Neural cell (in vitro differentiated cells): Measurements from ENCODE around the gene VWA3A. TPM values are rescaled to one million over a fixed set of nuclear protein-coding genes. Genes with fewer than 3 reads are reported as not detected.
"Not testable (repeated sequence)": the region's sequence is repeated elsewhere in the genome, so short reads cannot be mapped to it uniquely, and the experiment has no call there.

Source experiments
- H2AFZ ChIP-seq: fragments of 200-600, 300-800 bp; sonication (generic), shearing (Covaris generic); 2 replicates; pipeline ENCODE4 v1.6.0; 2014; ENCODE audit warnings: low read depth, mild to moderate bottlenecking, antibody characterized with exemption, low read length, moderate library complexity
- H3F3A ChIP-seq: fragments of 200-600 bp; shearing (Covaris generic); 2 replicates; pipeline ENCODE4 v1.6.1; 2016; ENCODE audit warnings: mild to moderate bottlenecking, moderate library complexity, mixed read lengths, antibody characterized with exemption, low read length; ENCODE audit not compliant: insufficient read depth, poor library complexity, severe bottlenecking
- H3K27ac ChIP-seq: fragments of 200-600, 300-800 bp; sonication (generic), shearing (Covaris generic); 2 replicates; pipeline ENCODE4 v1.5.1; 2014; ENCODE audit warnings: mild to moderate bottlenecking, low read length, moderate library complexity
- H3K27me3 ChIP-seq: fragments of 300-800, 200-600 bp; sonication (generic), shearing (Covaris generic); 2 replicates; pipeline ENCODE4 v1.6.0; 2014; ENCODE audit warnings: mild to moderate bottlenecking, low read depth, low read length, moderate library complexity; ENCODE audit not compliant: insufficient read depth
- H3K36me3 ChIP-seq: fragments of 300-800, 200-600 bp; sonication (generic), shearing (Covaris generic); 2 replicates; pipeline ENCODE4 v1.5.1; 2014; ENCODE audit warnings: mild to moderate bottlenecking, antibody characterized with exemption, low read length, moderate library complexity; ENCODE audit not compliant: insufficient read depth
- H3K4me2 ChIP-seq: fragments of 300-800, 200-600 bp; sonication (generic), shearing (Covaris generic); 2 replicates; pipeline ENCODE4 v1.6.0; 2014; ENCODE audit warnings: mild to moderate bottlenecking, low read length
- H3K4me3 ChIP-seq: fragments of 300-800, 200-600 bp; sonication (generic), shearing (Covaris generic); 2 replicates; pipeline ENCODE4 v1.5.1; 2014; ENCODE audit warnings: mild to moderate bottlenecking, low read length, moderate library complexity
- H3K79me2 ChIP-seq: fragments of 200-600 bp; shearing (Covaris generic); replicated peaks from 2 replicates; pipeline ENCODE4 v1.6.0; 2014; ENCODE audit warnings: mild to moderate bottlenecking, low read length, moderate library complexity; ENCODE audit not compliant: insufficient read depth
- H3K9ac ChIP-seq: fragments of 300-800, 200-600 bp; sonication (generic), shearing (Covaris generic); 2 replicates; pipeline ENCODE4 v1.6.1; 2016; ENCODE audit warnings: mild to moderate bottlenecking, low read length, mixed read lengths
- H3K9me2 ChIP-seq: fragments of 200-600 bp; shearing (Covaris generic); 2 replicates; pipeline ENCODE4 v1.6.1; 2016; ENCODE audit warnings: mild to moderate bottlenecking, low read length, mixed read lengths; ENCODE audit not compliant: insufficient read depth
- H3K9me3 ChIP-seq: fragments of 200-600, 300-800 bp; sonication (generic), shearing (Covaris generic); 2 replicates; pipeline ENCODE4 v1.6.1; 2016; ENCODE audit warnings: mild to moderate bottlenecking, mixed run types, low read length, moderate library complexity, mixed read lengths
- H4K20me1 ChIP-seq: fragments of 200-600 bp; shearing (Covaris generic); 2 replicates; pipeline ENCODE4 v1.6.1; 2016; ENCODE audit warnings: mild to moderate bottlenecking, mixed run types; ENCODE audit not compliant: insufficient read depth
- CTCF ChIP-seq: fragments of 450-650 bp; IDR thresholded peaks from 2 replicates; pipeline ENCODE4 v1.5.1; 2014; ENCODE audit warnings: antibody characterized with exemption, mild to moderate bottlenecking, moderate library complexity; ENCODE audit not compliant: poor library complexity, severe bottlenecking
- EP300 ChIP-seq: fragments of 450-650 bp; conservative IDR thresholded peaks from 2 replicates; pipeline ENCODE4 v1.6.1; 2014; ENCODE audit warnings: antibody characterized with exemption, mild to moderate bottlenecking, moderate library complexity; ENCODE audit not compliant: poor library complexity, severe bottlenecking
- EZH2 ChIP-seq: fragments of 200-600, 300-800 bp; shearing (Covaris generic), sonication (generic); IDR thresholded peaks from 2 replicates; pipeline ENCODE4 v1.6.1; 2014; ENCODE audit warnings: antibody characterized with exemption, low read length, borderline replicate concordance, mild to moderate bottlenecking; ENCODE audit not compliant: insufficient read depth, poor library complexity, severe bottlenecking
- MXI1 ChIP-seq: fragments of 450-650 bp; conservative IDR thresholded peaks from 2 replicates; pipeline ENCODE4 v1.6.1; 2014; ENCODE audit warnings: antibody characterized with exemption, mild to moderate bottlenecking; ENCODE audit not compliant: poor library complexity, severe bottlenecking
- POLR2AphosphoS5 ChIP-seq: IDR thresholded peaks from 2 replicates; pipeline ENCODE4 v1.6.1; 2012
- RAD21 ChIP-seq: fragments of 450-650 bp; conservative IDR thresholded peaks from 2 replicates; pipeline ENCODE4 v1.6.1; 2014; ENCODE audit warnings: antibody characterized with exemption, mild to moderate bottlenecking, moderate library complexity
- REST ChIP-seq: IDR thresholded peaks from 2 replicates; pipeline ENCODE4 v1.6.1; 2012; ENCODE audit warnings: borderline replicate concordance
- SMC3 ChIP-seq: fragments of 450-650 bp; conservative IDR thresholded peaks from 2 replicates; pipeline ENCODE4 v1.6.1; 2014; ENCODE audit warnings: antibody characterized with exemption, mild to moderate bottlenecking, moderate library complexity; ENCODE audit not compliant: poor library complexity
- TAF1 ChIP-seq: IDR thresholded peaks from 2 replicates; pipeline ENCODE4 v1.6.1; 2012; ENCODE audit warnings: low read depth
- polyA plus RNA-seq: library from polyadenylated mRNA; depleted of rRNA; stranded (reverse); fragments of >200 nt; gene quantifications from 2 replicates; pipeline ENCODE4 v1.2.3, GENCODE V29; 2014

VWA3A gene
- polyA plus RNA-seq, 1 donor from 2014 or later: 1.8 TPM

- Histone ChIP-seq H3K36me3 (no peaks in the 10 kb centered on the region), H3K9me3 (no peaks in the 10 kb centered on the region), H3F3A (no peaks in the 10 kb centered on the region), H3K4me3 (no peak overlapping the region), H3K79me2 (no peaks in the 10 kb centered on the region), H4K20me1 (no peaks in the 10 kb centered on the region), H2AFZ (no peak overlapping the region), H3K9ac (no peak overlapping the region), H3K27ac (no peak overlapping the region), H3K9me2 (no peaks in the 10 kb centered on the region), H3K27me3 (no peaks in the 10 kb centered on the region), H3K4me2 (no peak overlapping the region)
- no peak for TF ChIP-seq EZH2
- no peak for TF ChIP-seq REST
Observed at GRCh38 chr16:22109258-22109898, 17.0 kb downstream of the VWA3A start.

GRCh38 chr16:22111629-22112028 lies 19.3 kb downstream of the VWA3A start:
- not testable (repeated sequence) for H3F3A ChIP-seq, H3K9me2 ChIP-seq, H3K4me3 ChIP-seq, H2AFZ ChIP-seq, H3K36me3 ChIP-seq, H3K27me3 ChIP-seq, H4K20me1 ChIP-seq, H3K27ac ChIP-seq, H3K9ac ChIP-seq, H3K4me2 ChIP-seq, H3K9me3 ChIP-seq, H3K79me2 ChIP-seq

- TF ChIP-seq TAF1: no peak
- TF ChIP-seq RAD21: no peak
- no peak for TF ChIP-seq EZH2
- no peak for TF ChIP-seq SMC3
- no peak for TF ChIP-seq EP300
- TF ChIP-seq MXI1: no peak
- TF ChIP-seq POLR2AphosphoS5: no peak
- TF ChIP-seq CTCF: no peak
- TF ChIP-seq REST: no peak
- Histone ChIP-seq H4K20me1 (no peaks in the 10 kb centered on the region), H3K36me3 (no peaks in the 10 kb centered on the region), H3F3A (no peaks in the 10 kb centered on the region), H3K79me2 (no peaks in the 10 kb centered on the region), H2AFZ (no peak overlapping the region), H3K27me3 (no peaks in the 10 kb centered on the region), H3K4me3 (no peak overlapping the region), H3K27ac (no peak overlapping the region), H3K9me2 (no peaks in the 10 kb centered on the region), H3K9me3 (no peaks in the 10 kb centered on the region), H3K4me2 (no peak overlapping the region), H3K9ac (no peak overlapping the region)
Observed at GRCh38 chr16:22116095-22116700, 23.9 kb downstream of the VWA3A start.
